Osteoblast (primary cell): ENCODE results near the gene COMMD9. TPM values are rescaled to one million over a fixed set of nuclear protein-coding genes. Genes with fewer than 3 reads are reported as not detected.

ENCODE experiments used
- DNase-seq: peaks from one replicate; pipeline ENCODE4 v3.0.0; 2011; ENCODE audit warnings: low spot score, mixed read lengths; ENCODE audit not compliant: insufficient read length; ENCODE audit errors: missing footprints
- H2AFZ ChIP-seq: 2 replicates; pipeline ENCODE4 v1.6.0; 2011; ENCODE audit warnings: mild to moderate bottlenecking, low read length
- H3K27ac ChIP-seq: 2 replicates; pipeline ENCODE4 v1.5.1; 2011; ENCODE audit warnings: mild to moderate bottlenecking, low read depth, low read length, moderate library complexity
- H3K27me3 ChIP-seq: 2 replicates; pipeline ENCODE4 v1.6.0; 2012; ENCODE audit warnings: mild to moderate bottlenecking, control low read depth, inconsistent platforms, low read length, moderate library complexity; ENCODE audit not compliant: insufficient read depth
- H3K36me3 ChIP-seq: 2 replicates; pipeline ENCODE4 v1.5.1; 2011; ENCODE audit warnings: mild to moderate bottlenecking, low read length, control low read depth, moderate library complexity; ENCODE audit not compliant: insufficient read depth
- H3K4me1 ChIP-seq: 2 replicates; pipeline ENCODE4 v1.5.1; 2011; ENCODE audit warnings: mild to moderate bottlenecking, low read length, control low read depth, moderate library complexity; ENCODE audit not compliant: insufficient read depth
- H3K4me2 ChIP-seq: 2 replicates; pipeline ENCODE4 v1.6.0; 2011; ENCODE audit warnings: mild to moderate bottlenecking, low read length; ENCODE audit not compliant: insufficient read depth
- H3K4me3 ChIP-seq: fragments of 200-600 bp; sonication (generic); 3 replicates; pipeline ENCODE4 v1.5.1; 2012; ENCODE audit warnings: mild to moderate bottlenecking, low read length, inconsistent platforms; ENCODE audit not compliant: insufficient read depth
- H3K79me2 ChIP-seq: 2 replicates; pipeline ENCODE4 v1.6.0; 2012; ENCODE audit warnings: mild to moderate bottlenecking, low read length, control low read depth, inconsistent platforms; ENCODE audit not compliant: insufficient read depth
- H3K9me3 ChIP-seq: 2 replicates; pipeline ENCODE4 v1.5.1; 2011; ENCODE audit warnings: low read depth, low read length, control low read depth
- H4K20me1 ChIP-seq: 2 replicates; pipeline ENCODE4 v1.6.0; 2012; ENCODE audit warnings: mild to moderate bottlenecking, low read length, control low read depth; ENCODE audit not compliant: insufficient read depth
- total RNA-seq: library from RNA; depleted of rRNA; stranded (reverse); fragments of >200 nt; gene quantifications from 2 replicates; pipeline ENCODE4 v1.2.3, GENCODE V29; 2012
- TF ChIP-seq, protein P1 (sequence below): IDR thresholded peaks from 2 replicates; pipeline ENCODE4 v1.5.1; 2011; ENCODE audit warnings: mild to moderate bottlenecking, low read depth, low read length, moderate library complexity; ENCODE audit errors: extremely low read depth

The COMMD9 gene
- total RNA-seq, 1 donor: 52.5 TPM

DNA sequence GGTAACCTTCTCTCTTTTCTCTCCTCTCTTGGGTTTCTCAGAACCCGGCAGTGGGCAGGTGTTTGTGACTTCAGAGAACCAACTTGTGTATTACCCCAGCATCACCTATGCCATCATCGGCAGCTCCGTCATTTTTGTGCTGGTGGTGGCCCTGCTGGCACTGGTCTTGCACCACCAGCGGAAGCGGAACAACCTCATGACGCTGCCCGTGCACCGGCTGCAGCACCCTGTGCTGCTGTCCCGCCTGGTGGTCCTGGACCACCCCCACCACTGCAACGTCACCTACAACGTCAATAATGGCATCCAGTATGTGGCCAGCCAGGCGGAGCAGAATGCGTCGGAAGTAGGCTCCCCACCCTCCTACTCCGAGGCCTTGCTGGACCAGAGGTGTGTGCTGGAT lies 62.2 kb downstream of the COMMD9 start:
- no peaks in the 10 kb centered on the region for H3K36me3 ChIP-seq
- no peak overlapping the region for H3K4me3 ChIP-seq
- H3K79me2 ChIP-seq: no peaks in the 10 kb centered on the region
- H3K27ac ChIP-seq: no peak overlapping the region
- no peak overlapping the region for H2AFZ ChIP-seq
- TF ChIP-seq, protein P1, sequence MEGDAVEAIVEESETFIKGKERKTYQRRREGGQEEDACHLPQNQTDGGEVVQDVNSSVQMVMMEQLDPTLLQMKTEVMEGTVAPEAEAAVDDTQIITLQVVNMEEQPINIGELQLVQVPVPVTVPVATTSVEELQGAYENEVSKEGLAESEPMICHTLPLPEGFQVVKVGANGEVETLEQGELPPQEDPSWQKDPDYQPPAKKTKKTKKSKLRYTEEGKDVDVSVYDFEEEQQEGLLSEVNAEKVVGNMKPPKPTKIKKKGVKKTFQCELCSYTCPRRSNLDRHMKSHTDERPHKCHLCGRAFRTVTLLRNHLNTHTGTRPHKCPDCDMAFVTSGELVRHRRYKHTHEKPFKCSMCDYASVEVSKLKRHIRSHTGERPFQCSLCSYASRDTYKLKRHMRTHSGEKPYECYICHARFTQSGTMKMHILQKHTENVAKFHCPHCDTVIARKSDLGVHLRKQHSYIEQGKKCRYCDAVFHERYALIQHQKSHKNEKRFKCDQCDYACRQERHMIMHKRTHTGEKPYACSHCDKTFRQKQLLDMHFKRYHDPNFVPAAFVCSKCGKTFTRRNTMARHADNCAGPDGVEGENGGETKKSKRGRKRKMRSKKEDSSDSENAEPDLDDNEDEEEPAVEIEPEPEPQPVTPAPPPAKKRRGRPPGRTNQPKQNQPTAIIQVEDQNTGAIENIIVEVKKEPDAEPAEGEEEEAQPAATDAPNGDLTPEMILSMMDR: no peak
- no peak overlapping the region for H3K4me2 ChIP-seq
- no peak for DNase-seq
- peaks cover 3% of the 10 kb centered on the region for H4K20me1 ChIP-seq
- peaks cover 28% of the 10 kb centered on the region for H3K4me1 ChIP-seq
- H3K9me3 ChIP-seq: no peaks in the 10 kb centered on the region
- H3K27me3 ChIP-seq: no peaks in the 10 kb centered on the region

DNA sequence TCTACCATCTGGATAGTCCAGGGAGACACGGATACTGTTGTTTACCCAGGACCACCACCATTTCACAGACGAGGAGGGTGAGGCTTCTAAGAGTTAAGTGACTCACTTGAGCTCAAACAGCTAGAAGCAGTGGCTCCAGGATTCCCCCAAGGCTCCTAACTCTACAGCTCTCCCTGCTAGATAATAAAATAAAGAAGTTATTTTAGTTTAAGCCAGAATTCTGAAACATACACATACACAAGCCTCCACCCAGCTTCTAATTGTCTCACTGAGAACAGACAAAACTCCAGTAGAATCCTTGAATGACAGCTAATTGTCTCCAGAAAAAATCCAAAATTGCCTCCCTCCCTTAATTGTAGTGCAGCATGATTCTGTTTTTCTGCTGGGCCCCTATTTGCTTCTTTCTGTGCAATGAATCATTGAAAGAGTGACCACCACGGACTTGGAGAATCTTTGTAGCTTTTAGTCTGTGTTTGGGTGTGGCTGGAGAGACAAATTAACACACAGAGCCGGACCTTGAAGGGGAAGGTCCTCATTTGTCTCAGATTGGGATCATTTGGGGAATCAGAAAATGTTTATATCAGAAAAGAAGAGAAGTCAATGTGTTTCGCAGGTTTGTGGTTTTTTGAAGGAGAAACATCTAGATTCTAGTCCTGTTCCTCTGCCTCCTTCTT lies 64.9 kb downstream of the COMMD9 start:
- Histone ChIP-seq H3K4me2 (no peak overlapping the region), H3K27me3 (no peaks in the 10 kb centered on the region), H3K27ac (no peak overlapping the region), H4K20me1 (no peaks in the 10 kb centered on the region), H3K36me3 (no peaks in the 10 kb centered on the region), H2AFZ (no peak overlapping the region), H3K9me3 (no peaks in the 10 kb centered on the region), H3K4me1 (peaks cover 5% of the 10 kb centered on the region), H3K4me3 (no peak overlapping the region), H3K79me2 (no peaks in the 10 kb centered on the region)
- no peak for DNase-seq
- TF ChIP-seq, protein P1: no peak

DNA sequence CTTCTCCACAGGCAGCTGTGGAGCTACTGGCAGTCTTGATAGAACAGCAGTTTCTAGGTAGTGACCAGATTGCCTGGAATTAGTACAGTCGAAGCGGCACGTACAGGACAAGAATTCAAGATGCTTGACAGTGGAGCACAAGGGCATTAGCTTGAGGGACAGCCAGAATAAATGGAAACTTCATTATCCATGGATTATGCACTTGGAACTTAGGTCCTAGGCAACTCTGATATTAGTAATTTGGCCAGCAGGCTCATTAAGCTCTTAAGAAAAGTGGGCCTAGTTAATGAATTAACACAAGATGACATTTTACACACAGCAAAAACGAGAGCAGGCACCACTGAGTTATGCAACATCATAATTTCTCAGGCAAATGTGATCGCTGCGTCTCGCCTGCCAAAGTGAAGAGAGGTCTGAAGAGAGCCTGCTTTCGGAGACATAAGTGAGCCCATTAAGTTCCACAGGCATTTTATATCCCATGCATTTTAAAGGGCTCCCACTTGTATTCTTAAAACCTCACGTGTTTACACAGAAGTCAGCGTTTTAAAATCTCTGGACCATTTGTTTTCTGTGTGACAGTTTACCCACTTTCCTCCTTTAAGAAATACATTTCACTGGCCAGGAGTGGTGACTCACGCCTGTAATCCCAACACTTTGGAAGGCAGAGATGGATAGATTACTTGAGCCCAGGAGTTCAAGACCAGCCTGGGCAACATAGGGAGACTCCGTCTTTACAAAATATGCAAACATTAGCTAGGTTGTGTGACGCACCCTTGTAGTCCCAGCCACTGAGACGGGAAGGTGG lies 66.2 kb downstream of the COMMD9 start:
- Histone ChIP-seq H3K79me2 (no peaks in the 10 kb centered on the region), H4K20me1 (no peaks in the 10 kb centered on the region), H3K27me3 (no peaks in the 10 kb centered on the region), H3K4me2 (no peak overlapping the region), H3K36me3 (no peaks in the 10 kb centered on the region), H3K4me1 (no peaks in the 10 kb centered on the region), H2AFZ (no peak overlapping the region), H3K9me3 (no peaks in the 10 kb centered on the region), H3K27ac (no peak overlapping the region), H3K4me3 (no peak overlapping the region)
- no peak for DNase-seq
- TF ChIP-seq, protein P1: no peak

Other genes with a start within 250 kb of the COMMD9 start
- gene PRR5L, start 6.9 kb upstream of the COMMD9 start, total RNA-seq: 9.8 and 18.6 TPM in 2 replicates
- 11.6 and 12.1 TPM in 2 replicates for gene TRAF6, start 220.8 kb upstream of the COMMD9 start, total RNA-seq